SK-N-SH treated with all-trans-retinoic acid at 6 μM for 48 hours (cell line): ENCODE data around the gene GABBR2.

ENCODE experiments used
- PATZ1 ChIP-seq: fragments of 250-450 bp; sonication (Bioruptor Pico); IDR thresholded peaks from 2 replicates; pipeline ENCODE4 v1.8.0; 2020; ENCODE audit warnings: mild to moderate bottlenecking, moderate library complexity, borderline replicate concordance
- POU6F1 ChIP-seq: fragments of 250-450 bp; sonication (Bioruptor Pico); IDR thresholded peaks from 2 replicates; pipeline ENCODE4 v1.8.0; 2021; ENCODE audit warnings: low read depth, mild to moderate bottlenecking, moderate library complexity, borderline replicate concordance
- RARB ChIP-seq: fragments of 250-450 bp; sonication (Bioruptor Pico); IDR thresholded peaks from 2 replicates; pipeline ENCODE4 v1.8.0; 2021; ENCODE audit warnings: mild to moderate bottlenecking, moderate library complexity
- SNAI2 ChIP-seq: fragments of 250-450 bp; sonication (Bioruptor Pico); IDR thresholded peaks from 2 replicates; pipeline ENCODE4 v1.5.0; 2020; ENCODE audit warnings: mild to moderate bottlenecking, moderate library complexity
- TCF4 ChIP-seq: fragments of 250-450 bp; sonication (Bioruptor Pico); IDR thresholded peaks from 2 replicates; pipeline ENCODE4 v1.8.0; 2021; ENCODE audit warnings: mild to moderate bottlenecking, moderate library complexity, borderline replicate concordance
- TSHZ2 ChIP-seq: fragments of 250-450 bp; sonication (Bioruptor Pico); IDR thresholded peaks from 2 replicates; pipeline ENCODE4 v1.5.0; 2020; ENCODE audit warnings: mild to moderate bottlenecking, moderate library complexity
- ZC3H10 ChIP-seq: fragments of 250-450 bp; sonication (Bioruptor Pico); IDR thresholded peaks from 2 replicates; pipeline ENCODE4 v1.5.1; 2021; ENCODE audit warnings: mild to moderate bottlenecking, moderate library complexity
- ZFP3 ChIP-seq: fragments of 250-450 bp; sonication (Bioruptor Pico); IDR thresholded peaks from 2 replicates; pipeline ENCODE4 v1.5.0; 2020; ENCODE audit warnings: mild to moderate bottlenecking, moderate library complexity
- ZNF70 ChIP-seq: fragments of 450-650 bp; formaldehyde crosslinking; IDR thresholded peaks from 2 replicates; pipeline ENCODE4 v1.5.0; 2020; ENCODE audit warnings: mild to moderate bottlenecking, moderate library complexity
- ZNF8 ChIP-seq: fragments of 450-650 bp; formaldehyde crosslinking; IDR thresholded peaks from 2 replicates; pipeline ENCODE4 v1.5.0; 2020; ENCODE audit warnings: mild to moderate bottlenecking, moderate library complexity

GRCh38 chr9:98580956-98581355 lies 127.8 kb downstream of the GABBR2 start:
- TF ChIP-seq RARB, result no peak
- TF ChIP-seq SNAI2 (CRISPR knock-in tag), result no peak
- TF ChIP-seq ZNF8 (CRISPR knock-in tag), result no peak
- no peak for TF ChIP-seq TCF4 (CRISPR knock-in tag)
- TF ChIP-seq ZC3H10, result no peak
- no peak for TF ChIP-seq ZNF70 (CRISPR knock-in tag)
- TF ChIP-seq PATZ1, result no peak
- TF ChIP-seq POU6F1 (CRISPR knock-in tag), result no peak
- TF ChIP-seq TSHZ2, result no peak
- no peak for TF ChIP-seq ZFP3 (CRISPR knock-in tag)
